GM18951 (cell line): ENCODE data around the gene CFTR.
"Not testable (repeated sequence)": the region's sequence is repeated elsewhere in the genome, so short reads cannot be mapped to it uniquely, and the experiment has no call there.

Source experiments
- POLR2A ChIP-seq: IDR thresholded peaks from 4 replicates; pipeline ENCODE4 v1.6.1; 2011; ENCODE audit warnings: mild to moderate bottlenecking; ENCODE audit not compliant: insufficient read length, insufficient read depth; ENCODE audit errors: extremely low read depth
- in situ Hi-C: fragments of 300-500 bp; cut with MboI; formaldehyde crosslinking; loops from one replicate; pipeline ENCODE4 v1.12.0; 2022; ENCODE audit warnings: low sequenced_read_pairs, mixed read lengths, inconsistent platforms; ENCODE audit not compliant: unreplicated experiment

Gene CFTR

DNA sequence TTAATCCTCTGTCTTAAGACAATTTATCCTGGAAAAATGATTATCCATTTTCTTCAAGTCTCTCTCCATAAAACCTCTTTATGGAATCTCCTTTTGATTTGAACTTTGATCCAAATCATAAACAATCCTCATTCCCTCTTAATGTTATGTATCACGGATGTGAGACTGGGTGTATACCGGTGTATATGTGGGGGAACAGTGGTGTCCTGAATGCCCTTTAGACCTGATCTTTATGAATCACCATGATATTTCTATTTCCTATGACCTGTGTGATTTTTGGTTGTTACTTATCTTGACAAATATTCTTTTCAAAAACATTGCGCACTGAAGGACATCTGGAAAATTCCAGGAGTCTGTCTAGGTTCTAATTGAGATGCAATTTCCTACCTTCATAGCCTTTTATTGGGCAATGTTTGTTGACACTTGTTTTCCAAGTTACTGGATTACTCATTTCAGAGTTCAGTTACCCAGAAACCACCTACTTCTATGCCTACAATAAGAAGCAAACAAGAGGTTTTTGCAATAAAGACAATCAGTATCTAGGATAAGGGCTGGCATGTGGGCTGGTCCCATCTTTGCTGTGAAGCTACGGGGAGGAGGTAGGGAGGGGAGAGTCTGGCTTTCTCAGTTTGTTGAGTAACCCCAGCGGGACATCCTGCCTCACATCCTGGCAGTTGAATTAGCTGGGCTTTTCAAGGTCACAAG is 203.0 kb downstream of the CFTR start:
- in situ Hi-C loops: no loop called here

DNA sequence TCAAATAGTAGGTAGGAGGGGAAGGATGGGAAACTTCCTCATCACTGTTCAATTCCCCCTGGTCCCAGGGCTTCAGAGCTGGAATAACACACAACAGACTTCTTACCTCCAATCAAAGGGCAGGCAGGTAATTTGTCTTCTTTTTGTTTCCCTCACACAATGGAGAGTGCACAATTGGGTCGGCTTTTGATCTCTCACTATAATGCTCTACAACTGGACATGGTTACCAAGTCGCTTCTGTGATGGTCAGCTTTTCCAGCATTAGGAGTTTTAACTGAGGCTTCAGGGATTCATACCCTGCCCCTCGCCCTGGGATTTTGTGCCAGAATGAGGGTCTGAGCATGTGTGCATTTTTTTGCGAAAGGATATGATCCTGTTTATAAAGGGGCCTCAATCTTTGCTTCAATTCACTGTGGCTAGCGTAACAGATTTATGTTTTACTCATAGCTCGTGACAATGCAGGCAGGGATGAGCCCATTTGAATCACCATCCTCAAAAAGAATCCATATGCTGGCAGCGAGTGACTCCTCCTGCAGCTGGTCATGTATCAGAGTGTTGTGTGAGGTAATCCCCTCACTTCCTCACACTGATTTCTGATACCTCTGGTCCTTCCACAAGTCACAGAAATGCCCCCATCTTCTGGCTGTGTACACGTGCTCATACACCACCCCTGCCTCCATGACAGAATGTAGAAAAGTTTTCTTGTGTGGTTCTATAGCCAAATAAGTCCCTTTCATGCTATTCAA is 203.8 kb downstream of the CFTR start:
- in situ Hi-C loops: no loop called here
- no peak for TF ChIP-seq POLR2A

More for the DNA sequence above, 203.0 kb downstream of the CFTR start:
- TF ChIP-seq POLR2A: no peak

DNA sequence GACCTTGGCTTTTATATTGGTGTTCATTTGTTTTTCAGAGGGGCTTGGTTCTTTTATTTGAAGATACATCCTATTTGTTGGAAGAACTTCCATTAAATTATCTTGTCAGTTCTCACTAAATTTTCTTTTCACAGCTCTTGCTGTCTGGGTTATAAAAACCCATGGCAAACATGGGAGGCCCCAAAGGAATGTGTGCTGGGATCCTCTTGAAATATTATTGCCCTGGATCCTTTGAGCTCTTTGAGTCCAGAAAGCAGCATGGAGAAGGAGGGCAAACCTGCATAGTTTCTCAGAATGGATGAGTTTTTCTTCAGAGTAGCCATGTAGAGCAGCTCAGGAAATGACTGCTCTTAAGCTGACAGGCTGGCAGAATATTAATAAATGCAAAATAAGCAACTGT is 206.0 kb downstream of the CFTR start:
- in situ Hi-C loops: no loop called here
- TF ChIP-seq POLR2A: no peak

DNA sequence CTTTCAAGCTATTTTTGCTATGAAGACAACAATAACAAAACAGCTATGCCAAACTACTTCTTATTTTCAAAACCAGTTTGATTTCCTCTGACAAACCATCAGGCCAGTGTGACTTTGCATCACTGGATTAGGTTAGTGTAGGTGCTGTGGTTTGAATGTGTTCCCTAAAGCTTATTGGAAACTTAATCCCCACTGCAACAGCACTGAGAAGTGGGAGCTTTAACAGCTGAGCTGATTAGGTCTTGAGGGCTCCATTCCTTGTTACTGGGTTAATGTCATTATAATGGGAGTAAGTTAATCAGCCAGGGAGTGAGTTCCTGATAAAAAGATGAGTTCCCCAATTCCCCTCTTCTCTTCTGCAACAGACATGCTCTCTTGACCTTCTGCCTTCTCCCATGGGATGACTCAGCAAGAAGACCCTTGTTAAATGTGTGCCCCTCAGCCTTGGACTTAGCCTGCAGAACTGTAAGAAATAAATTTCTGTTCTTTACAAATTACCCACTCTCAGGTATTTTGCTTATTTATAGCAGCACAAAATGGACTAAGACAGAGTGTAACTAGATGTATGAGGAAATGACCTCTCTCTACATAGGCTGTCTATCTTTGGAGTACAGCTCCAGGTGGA is 206.6 kb downstream of the CFTR start:
- TF ChIP-seq POLR2A: no peak
- in situ Hi-C loops: no loop called here

DNA sequence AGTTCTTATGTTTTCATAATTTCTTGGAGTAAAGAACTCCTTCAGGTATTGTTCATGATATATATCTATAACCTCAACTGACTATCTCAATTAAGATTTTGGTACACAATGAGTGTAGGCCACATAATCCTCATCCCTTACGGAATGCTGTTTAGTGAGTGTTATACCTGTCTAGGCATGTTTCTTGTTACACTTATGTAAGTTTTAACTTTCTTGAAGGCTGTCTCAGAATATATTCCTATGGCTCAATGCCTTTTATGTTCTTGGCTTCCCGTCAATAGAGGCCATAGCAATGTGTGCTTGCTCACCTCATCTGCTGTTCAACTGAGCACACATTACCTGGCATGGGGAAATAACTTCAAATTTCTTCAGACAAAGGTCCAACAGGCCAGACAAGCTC is 208.3 kb downstream of the CFTR start:
- no peak for TF ChIP-seq POLR2A
- in situ Hi-C loops: no loop called here

DNA sequence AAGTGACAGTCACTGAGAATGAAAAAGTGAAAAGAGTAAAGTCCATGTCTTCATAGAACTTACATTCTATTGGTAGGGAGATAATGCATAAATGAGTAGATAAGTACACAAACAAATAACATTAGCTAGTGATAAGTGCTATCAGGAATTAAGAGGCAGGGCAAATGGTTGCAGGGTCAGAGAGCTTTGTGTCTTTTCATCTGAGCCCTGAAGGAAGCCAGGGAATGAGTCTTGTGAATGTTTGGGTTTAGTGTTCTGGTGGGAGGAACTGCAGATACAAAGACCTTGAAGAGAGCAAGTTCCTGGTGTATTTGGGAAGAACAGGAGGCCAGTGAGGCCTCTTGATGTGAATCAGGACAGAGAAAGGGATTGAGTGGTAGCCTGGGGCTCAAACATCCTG is 209.6 kb downstream of the CFTR start:
- no peak for TF ChIP-seq POLR2A
- in situ Hi-C loops: no loop called here

DNA sequence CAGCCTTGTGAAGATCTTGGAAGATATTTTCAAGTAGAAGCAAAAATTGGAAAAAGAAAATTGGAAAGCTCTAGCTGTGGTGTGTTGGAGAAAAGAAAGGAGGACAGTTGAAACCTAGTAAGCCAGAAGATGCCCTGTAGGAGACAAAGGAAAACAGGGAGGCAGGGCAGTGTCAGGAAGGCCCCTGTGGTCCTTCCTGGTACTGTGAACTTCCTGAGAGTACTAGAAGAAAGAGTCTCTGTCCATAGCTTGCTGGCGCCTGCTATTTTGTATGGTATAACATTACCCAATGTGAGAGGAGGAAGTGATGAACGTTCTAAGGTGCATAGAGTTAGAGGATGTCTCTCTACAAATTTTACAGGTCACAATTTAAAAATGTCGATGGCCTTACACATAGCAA is 210.3 kb downstream of the CFTR start:
- in situ Hi-C loops: no loop called here

DNA sequence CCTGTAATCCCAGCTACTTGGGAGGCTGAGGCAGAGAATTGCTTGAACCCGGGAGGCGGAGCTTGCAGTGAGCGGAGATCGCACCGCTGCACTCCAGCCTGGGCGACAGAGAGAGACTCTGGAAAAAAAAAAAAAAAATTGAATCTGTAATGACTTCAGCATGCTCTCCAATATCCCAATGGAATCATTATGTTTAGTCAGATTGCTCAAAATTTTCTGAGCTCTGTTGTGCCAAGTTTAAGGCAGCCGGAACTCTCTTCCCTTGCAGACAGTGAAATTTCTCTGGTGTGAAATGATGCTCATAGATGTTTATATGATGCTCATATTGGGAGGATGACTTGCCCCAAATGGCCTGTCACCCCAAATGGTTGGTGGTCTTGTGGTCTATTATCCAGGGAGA is 212.5 kb downstream of the CFTR start:
- TF ChIP-seq POLR2A: no peak
- in situ Hi-C loops: no loop called here

More for the DNA sequence above, 210.3 kb downstream of the CFTR start:
- TF ChIP-seq POLR2A: no peak

DNA sequence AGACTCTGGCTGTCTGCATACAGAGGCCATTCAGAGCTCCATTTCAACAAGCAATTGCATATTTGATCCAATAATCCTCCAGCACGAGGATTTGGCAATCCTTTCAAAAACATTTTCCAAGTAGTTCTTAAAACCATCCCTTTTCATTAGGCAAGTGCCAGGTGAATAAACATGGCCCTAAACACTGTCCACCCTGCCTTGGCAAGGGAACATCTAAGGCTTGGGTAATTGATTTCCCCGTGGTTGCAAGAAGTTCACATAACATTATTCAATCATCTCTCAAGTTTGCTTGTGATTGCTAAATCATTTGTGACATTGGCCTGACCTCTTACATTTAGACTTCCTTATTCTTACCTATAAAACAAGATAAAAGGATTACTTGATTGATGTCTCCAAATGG is 218.2 kb downstream of the CFTR start:
- TF ChIP-seq POLR2A: no peak
- in situ Hi-C loops: no loop called here

DNA sequence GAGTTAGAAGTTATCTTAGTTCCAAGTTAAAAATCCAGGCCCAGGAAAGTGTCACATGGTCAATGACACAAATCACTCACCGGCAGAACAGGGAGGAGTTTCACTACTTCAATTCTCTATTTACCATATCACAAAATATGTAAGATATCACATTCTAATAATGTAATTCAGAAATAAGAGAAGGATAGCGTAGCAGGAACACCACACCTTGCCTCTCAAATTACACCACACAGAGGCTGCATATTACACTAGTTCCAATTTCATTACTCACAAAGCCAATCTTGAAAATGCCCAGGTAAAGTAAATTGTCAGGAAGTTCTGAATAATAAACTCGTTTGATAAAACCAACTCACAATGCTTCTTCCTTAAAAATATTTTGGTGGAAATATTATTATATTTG is 224.2 kb downstream of the CFTR start:
- in situ Hi-C loops: no loop called here
- TF ChIP-seq POLR2A: no peak

DNA sequence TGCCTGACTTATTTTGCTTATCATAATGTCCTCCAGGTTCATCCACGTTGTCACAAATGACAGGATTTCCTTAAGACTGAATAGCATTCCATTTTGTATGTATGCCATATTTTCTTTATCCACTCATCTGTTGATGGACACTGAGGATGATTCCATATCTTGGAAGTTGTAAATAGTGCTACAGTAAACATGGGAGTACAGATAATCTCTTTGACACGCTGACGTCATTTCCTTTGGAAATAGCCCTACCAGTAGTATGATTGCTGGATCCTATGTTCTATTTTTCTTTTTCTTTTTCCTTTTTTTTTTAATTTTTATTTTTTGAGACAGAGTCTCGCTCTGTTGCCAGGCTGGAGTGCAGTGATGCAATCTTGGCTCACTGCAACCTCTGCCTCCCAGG is 225.8 kb downstream of the CFTR start:
- TF ChIP-seq POLR2A: no peak

DNA sequence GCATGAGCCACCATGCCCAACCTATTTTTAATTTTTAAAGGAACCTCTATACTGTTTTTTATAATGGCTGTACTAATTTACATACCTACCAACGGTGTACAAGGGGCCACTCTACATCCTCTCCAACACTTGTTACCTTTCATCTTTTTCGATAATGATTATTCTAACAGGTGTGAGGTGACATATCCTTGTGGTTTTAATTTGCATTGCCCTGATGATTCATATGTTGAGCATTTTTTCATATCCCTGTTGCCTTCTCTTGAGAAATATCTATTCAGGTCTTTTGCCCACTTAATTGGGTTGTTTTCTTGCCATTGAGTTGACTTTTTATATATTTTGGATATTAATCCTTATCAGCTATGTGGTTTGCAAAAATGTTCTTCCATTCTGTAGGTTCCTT is 226.4 kb downstream of the CFTR start:
- TF ChIP-seq POLR2A: no peak
- in situ Hi-C loops: no loop called here

More for the DNA sequence above, 225.8 kb downstream of the CFTR start:
- in situ Hi-C loops: no loop called here

DNA sequence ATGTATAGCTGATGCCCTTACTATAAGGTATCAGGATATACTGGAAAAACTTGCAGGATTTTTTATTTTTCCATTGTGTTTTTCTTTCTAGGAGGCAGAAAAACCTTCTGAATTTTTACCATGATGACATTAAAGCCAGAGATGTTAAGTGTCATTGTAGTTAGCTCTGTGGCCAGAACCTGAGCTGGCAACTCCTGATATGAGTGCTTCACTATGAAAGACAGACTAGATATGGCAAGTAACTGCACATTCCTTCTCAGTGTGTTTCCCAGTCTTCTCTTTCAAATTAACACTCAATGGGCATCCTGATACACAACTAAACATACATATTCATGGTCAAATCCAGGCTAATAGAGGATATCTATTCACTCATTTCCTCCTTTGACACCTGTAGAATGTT is 227.3 kb downstream of the CFTR start:
- no peak for TF ChIP-seq POLR2A
- in situ Hi-C loops: no loop called here

DNA sequence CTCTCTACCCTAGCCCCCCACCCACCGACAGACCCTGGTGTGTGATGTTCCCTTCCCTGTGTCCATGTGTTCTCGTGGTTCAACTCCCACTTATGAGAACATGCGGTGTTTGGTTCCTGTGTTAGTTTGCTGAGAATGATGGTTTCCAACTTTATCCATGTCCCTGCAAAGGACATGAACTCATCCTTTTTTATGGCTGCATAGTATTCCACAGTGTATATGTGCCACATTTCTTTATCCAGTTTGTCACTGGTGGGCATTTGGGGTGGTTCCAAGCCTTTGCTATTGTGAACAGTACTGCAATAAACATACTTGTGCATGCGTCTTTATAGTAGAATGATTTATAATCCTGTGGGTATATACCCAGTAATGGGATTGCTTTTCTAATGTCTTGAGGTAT is 228.3 kb downstream of the CFTR start:
- in situ Hi-C loops: not testable (repeated sequence)

DNA sequence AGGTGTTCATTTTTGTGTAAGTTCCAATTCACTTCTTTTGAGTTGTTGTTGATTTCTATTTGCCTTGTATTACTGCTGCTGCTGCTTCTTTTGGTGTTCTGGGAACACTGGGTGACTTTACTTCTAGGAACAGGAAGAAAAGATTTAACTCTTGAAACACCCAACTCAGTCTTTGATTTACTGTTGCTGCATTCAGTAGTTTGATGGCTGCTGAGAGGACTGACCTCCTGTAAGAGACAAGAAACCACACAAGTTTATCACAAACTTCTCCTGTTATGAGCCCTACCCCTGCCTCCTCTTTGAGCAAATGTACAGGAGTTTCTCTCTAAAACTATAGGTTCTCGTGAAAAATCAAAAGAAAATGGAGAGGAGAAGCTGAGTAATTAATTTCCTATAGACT is 231.7 kb downstream of the CFTR start:
- in situ Hi-C loops: no loop called here
- TF ChIP-seq POLR2A: no peak
